NCI-H2196 (cell line): ENCODE measurements around the gene RECQL.

Source experiments
- DNase-seq: peaks from one replicate; lab custom pipeline; 2025; ENCODE audit not compliant: unreplicated experiment; lab: John Stamatoyannopoulos, UW

The RECQL gene, protein sequence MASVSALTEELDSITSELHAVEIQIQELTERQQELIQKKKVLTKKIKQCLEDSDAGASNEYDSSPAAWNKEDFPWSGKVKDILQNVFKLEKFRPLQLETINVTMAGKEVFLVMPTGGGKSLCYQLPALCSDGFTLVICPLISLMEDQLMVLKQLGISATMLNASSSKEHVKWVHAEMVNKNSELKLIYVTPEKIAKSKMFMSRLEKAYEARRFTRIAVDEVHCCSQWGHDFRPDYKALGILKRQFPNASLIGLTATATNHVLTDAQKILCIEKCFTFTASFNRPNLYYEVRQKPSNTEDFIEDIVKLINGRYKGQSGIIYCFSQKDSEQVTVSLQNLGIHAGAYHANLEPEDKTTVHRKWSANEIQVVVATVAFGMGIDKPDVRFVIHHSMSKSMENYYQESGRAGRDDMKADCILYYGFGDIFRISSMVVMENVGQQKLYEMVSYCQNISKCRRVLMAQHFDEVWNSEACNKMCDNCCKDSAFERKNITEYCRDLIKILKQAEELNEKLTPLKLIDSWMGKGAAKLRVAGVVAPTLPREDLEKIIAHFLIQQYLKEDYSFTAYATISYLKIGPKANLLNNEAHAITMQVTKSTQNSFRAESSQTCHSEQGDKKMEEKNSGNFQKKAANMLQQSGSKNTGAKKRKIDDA

DNA sequence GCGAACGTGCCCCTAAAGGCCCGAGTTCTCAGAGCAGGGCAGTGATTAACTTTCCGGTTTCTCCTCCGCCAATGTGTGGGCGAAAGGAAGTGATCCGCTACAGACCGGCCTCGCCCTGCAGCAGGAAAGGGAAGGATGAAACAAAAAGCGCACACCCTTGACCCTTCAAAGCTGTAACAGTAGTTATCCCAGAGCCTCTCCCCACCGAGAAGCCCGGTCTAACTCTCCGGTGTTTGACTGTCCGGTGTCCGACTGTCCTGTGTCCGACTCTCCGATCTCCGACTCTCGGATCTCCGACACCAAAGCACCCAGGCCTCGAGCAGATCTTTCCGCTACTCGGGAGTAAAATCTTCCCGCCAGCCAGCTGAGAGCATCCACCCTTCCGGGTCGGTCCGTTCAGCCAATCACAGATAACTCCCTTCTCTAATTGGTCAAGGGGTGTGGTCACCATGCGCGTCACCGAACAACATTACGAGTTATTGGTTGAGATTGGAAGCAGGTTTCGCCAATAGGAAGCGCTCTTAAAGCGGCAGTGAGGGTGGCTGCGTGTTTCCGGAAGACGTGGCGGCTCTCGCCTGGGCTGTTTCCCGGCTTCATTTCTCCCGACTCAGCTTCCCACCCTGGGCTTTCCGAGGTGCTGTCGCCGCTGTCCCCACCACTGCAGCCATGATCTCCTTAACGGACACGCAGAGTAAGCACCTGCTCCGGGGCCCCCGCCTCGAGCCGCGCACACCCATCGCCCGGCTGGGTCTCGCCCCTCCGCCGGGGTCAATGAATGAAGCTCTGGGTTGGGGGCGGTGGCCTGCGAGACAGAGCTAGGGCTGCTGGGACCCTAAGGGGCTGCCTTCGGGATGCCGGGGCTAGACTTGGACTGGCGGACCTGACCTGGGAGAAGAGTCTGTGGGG, at the start of gene RECQL, which contains the start of gene GOLT1B:
Gene RECQL, minus strand, starts transcription at position 378 of the 906 bp plus-strand sequence. CDS start 2,065 bp downstream, outside the sequence.
Gene GOLT1B, plus strand, starts transcription at position 532 of the 906 bp plus-strand sequence. Its CDS starts 135 bp downstream, at position 667.
- peak; percentile 100 for DNase-seq

- no peak for DNase-seq
Measured at GRCh38 chr12:21547437-21547836, 46.0 kb upstream of the RECQL start.

GRCh38 chr12:21546716-21547115, 45.3 kb upstream of the RECQL start:
- no peak for DNase-seq

DNA sequence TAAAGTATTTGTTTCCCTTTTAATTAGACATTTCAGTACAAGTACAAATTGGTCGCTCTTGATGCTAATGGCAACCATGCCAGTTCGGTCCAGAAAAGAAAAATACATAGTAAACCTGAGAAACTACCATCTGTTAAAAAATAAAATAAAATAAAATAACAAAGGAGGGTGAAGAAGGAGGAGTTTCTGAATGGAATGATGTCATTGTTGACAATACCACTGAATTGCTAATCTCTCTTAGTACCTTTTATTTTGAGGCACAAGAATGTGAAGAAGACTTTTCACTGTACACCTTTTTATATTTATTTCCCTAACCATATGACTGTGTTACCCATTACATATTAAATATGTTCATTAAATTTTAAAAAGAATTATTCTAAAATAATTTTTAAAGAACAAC, 44.1 kb upstream of the RECQL start:
- DNase-seq = no peak

GRCh38 chr12:21543151-21543550, 41.7 kb upstream of the RECQL start:
- DNase-seq = no peak

- DNase-seq = no peak
Measured at GRCh38 chr12:21542403-21542802, 41.0 kb upstream of the RECQL start.

GRCh38 chr12:21541773-21542172, 40.3 kb upstream of the RECQL start:
- no peak for DNase-seq

DNA sequence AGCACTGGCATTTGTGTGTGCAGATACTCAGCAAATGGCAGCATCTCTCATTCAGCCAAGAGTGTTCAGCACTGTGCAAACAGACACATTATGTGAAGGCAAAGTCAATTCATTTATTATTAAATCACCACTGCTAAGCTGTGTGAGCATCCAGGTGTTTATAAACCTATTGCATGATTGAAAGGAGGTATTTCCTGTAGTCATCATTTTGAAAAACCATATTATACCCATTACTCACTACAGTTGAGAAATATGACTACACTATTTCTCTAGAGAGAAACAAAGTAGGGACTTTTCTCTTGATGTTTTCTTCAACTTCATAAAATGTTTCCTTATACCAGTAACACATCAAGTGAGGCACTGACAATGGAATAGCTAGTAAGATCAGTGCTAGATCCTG, 38.4 kb upstream of the RECQL start:
- DNase-seq = no peak

DNA sequence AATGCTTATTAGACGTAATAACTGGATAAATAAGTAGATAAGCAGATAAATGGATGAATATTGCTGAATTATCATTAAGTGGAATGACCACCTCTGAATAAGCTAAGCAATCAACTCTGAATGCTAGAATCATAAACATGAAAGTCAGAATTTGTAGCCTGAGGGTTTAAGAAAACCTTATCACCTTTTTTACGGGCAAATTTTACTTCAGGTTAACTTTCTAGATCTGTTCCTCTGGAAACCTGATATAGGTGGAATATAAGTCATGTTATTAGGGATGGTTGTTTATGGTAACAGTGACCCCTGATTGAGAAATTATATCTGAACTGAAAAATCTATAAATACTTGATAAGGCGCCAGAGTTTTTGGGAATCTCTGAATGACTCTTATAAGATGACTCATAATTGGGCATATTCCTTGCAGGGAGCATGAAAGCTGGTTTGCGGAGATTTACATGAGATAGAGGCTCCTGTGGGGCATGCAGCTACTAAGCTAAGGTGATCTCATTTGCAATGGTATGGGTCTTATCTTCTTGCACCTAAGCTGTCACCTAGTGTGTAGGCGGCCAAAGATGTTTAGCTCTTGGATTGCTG, 36.7 kb upstream of the RECQL start:
- no peak for DNase-seq

DNA sequence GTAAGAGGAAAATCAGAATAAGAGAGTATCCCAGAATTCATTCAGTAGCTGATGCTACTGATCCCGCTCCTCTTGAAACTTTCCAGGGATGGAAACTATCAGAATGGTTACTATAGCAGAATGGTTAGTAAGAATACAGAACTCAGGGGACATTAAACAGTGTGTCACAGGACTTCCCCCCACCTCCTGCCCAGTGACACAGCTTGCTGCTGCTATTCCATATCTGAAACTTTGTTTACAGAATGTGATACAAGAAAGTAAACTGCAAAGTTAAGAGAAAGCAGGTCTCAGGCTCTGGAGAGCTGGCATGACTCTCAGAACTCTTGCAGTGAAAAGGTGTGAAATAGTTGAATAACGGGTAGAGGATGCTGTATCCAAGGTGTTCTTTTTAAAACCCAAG, 28.0 kb upstream of the RECQL start:
- no peak for DNase-seq

GRCh38 chr12:21528953-21529352, 27.5 kb upstream of the RECQL start:
- DNase-seq = no peak

GRCh38 chr12:21527451-21528180, 26.2 kb upstream of the RECQL start:
- peak; percentile 83 for DNase-seq

DNA sequence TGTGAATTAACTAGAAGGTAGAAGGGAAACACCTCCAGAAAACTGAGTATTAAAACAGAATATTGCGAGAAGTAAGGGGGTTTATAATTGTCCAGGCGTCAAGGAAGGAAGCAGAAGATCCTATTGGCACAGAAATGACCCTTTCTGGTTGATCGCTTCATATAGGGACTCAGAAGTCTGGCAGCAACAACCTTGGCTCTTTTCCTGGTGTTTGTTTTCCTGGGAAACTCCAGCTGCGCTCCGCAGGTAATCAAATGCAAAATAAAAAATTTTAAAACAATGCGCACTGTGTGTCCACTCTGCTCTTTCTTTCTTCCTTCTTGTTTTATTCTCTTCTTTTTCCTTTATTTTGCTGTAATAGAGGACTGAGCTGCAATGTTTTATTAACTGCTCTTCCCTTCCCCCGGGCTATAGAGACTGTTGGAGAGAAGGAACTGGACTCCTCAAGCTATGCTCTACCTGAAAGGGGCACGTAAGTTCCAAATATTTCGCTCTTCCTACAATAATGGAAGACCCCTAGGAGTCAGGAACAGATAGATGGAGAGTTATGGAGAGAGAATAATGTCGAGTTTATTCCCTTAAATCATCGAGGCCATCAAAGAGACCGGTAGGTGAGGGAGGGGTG, 25.4 kb upstream of the RECQL start:
- peak; percentile 49 for DNase-seq

- no peak for DNase-seq
Measured at GRCh38 chr12:21526053-21526452, 24.6 kb upstream of the RECQL start, which contains the start of gene SPX. TSS of gene SPX (plus strand) at chr12:21526296. CDS start at chr12:21526473, 177 bp downstream.

GRCh38 chr12:21523148-21523547, 21.7 kb upstream of the RECQL start:
- no peak for DNase-seq

DNA sequence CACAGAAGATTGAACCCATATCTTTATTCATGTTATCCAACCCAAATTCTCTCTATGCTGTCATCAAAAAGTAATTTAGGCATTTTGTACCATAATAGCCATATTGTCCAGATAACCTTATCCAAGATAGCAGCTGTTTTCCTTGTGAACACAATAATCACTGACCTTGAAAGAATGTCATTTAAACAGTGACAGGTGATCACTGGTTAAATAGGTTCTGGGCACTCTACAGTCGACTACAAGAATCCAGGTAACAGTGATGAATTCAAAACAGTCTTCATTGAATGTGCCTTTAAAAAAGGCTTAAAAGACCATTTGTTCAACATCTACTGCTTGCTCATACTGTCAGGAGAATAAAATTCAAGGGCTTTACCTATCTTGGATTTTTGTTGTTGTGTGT, 20.1 kb upstream of the RECQL start:
- DNase-seq = no peak

GRCh38 chr12:21518451-21518850, 17.0 kb upstream of the RECQL start:
- no peak for DNase-seq

GRCh38 chr12:21516281-21516680, 14.8 kb upstream of the RECQL start:
- DNase-seq = no peak

DNA sequence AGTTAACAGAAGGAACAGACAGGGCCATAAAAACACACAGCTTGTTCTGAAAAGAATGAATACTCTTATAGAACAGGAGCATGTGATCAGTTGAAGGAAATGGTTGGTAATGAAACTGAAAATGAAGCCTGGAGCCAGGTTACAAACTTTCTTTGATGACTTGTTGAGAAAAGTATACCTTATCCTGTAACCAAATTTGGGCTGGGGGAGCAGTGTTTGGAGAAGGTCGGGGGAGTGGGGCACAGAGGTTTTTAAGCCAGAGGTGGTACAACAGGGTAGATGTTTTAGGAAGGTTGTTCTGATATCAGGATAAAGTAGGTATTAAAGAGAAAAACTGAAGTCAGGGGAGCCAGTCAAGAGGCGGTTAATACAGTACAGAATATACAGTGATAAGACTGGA, 8.3 kb upstream of the RECQL start:
- no peak for DNase-seq

DNA sequence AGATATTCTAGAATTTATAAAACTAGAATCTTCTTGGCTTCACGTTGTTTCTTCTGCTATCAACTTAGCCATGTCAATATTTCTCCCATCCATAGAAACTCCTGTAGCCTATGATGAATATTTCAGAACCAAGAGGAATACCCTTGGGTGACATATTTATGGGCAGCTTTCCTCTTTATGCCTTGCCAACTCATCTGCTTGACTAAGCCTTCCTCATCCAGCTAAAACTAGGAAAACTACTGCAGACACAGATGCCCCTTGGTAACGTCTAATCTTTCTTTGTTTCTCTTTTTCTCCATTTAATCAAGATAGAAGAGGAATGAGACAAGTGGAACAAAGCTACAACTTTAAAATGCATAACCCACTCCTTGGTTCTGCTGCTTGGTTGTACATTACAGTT, 6.4 kb upstream of the RECQL start:
- no peak for DNase-seq
